NK-92 treated with Interleukin-12 subunit alpha and Interleukin-12 subunit beta, amount 100 ng/mL, for 24 hours (cell line): ENCODE measurements around the gene RARG.
"Not testable (repeated sequence)": the region's sequence is repeated elsewhere in the genome, so short reads cannot be mapped to it uniquely, and the experiment has no call there.

ENCODE experiments used
- DNase-seq: peaks from one replicate; lab custom pipeline; 2025; lab: John Stamatoyannopoulos, UW

Gene RARG

GRCh38 chr12:53170876-53171724 lies 60.9 kb downstream of the RARG start:
- DNase-seq, result no peak

DNA sequence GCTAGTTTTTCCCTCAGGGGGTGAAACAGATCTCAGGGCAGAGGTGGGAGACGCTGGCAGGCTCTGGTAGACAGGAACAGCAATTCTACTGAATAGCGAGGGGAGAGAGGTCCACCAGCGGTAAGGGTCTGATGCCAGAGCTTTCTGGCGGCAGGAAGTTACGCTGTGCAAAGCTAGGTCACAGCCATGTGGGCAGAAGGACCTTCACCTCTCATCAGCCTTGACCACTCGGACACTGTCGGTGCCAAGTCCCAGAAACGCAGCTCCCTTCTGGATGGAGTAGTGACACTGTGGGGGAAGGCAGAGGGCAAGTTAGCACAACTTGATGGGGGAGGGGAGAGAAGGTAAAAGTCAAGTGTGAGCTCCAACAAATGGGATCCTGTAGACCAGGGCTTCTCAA lies 61.8 kb downstream of the RARG start:
- no peak for DNase-seq

DNA sequence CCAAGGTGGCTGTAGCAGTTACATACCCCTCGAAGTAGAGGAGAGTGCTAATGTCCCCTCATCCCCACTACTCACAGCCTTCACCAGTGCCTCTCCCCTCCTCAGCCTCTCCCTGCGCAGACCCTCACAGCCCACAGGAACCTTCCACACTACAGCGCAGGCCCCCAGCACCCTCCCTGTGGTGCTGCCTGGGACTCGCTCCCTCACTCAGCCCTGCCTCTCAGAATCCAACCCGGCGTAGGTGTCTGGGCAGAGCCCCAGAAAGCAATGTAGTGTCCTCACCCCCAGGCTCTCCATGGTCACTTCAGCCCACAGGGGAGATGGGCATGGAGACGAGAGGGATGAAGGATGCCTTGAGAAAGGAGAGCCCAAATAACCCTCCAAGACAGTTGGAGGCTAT lies 62.4 kb downstream of the RARG start:
- DNase-seq, result no peak

DNA sequence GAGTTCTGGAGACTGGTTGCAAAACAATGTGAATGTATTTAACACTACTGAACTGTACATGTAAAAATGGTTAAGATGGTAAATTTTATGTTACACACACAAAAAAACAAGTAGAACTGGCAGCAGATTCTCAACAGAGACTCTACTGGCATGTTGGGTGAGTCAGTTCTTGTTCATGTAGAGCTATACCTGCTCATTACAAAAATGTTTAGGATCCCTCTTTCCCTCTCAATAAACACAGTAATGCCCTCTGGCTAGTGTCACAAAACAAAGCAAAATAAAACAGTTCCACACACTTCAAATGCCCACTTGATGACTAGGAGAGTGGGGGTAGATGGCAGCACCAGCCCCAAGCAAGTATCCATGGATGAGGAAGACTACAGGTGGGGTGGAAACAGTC lies 65.2 kb downstream of the RARG start:
- no peak for DNase-seq

- not testable (repeated sequence) for DNase-seq
These were observed 69.0 kb downstream of the RARG start for GRCh38 chr12:53163008-53163407.

- no peak for DNase-seq
These were observed 70.7 kb downstream of the RARG start for GRCh38 chr12:53161119-53161911.

DNA sequence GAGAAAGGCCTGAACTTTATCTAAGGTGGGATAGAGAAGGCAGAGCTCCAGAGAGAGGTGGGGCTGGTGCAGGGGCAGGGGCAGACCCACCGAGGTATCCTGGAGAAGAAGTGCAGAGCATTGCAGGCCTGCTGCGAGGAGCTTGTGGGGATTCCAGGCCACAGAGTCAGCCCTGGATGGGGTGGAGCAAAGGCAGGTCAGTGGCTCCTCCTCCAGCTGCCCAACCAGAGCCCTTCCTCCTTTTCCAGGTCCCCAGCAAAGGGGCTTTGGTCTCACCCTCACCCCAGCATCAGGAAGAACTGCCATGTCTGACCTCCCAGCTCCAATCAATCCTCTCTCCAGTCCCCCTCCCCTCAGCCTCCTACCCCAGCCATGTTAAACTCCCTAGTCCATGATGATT lies 71.3 kb downstream of the RARG start:
- no peak for DNase-seq
